SJCRH30 (cell line): ENCODE results near the gene SHB. TPM values are rescaled to one million over a fixed set of nuclear protein-coding genes. Genes with fewer than 3 reads are reported as not detected.

Source experiments
- DNase-seq, 2 experiments: peaks; one replicate each; pipeline ENCODE4 v3.0.0-alpha.2; 2015 to 2020
- H3K27ac ChIP-seq: fragments of 250-450 bp; sonication (Bioruptor Pico); 2 replicates; pipeline ENCODE4 v1.5.1; 2020; ENCODE audit warnings: mild to moderate bottlenecking, moderate library complexity
- H3K27me3 ChIP-seq: fragments of 250-450 bp; sonication (Bioruptor Pico); 2 replicates; pipeline ENCODE4 v1.5.1; 2020; ENCODE audit warnings: mild to moderate bottlenecking, moderate library complexity
- H3K36me3 ChIP-seq: fragments of 250-450 bp; sonication (Bioruptor Pico); 2 replicates; pipeline ENCODE4 v1.5.1; 2020; ENCODE audit warnings: mild to moderate bottlenecking, moderate library complexity
- H3K4me1 ChIP-seq: fragments of 250-450 bp; sonication (Bioruptor Pico); 2 replicates; pipeline ENCODE4 v1.5.1; 2020; ENCODE audit warnings: mild to moderate bottlenecking, moderate library complexity
- H3K4me3 ChIP-seq: fragments of 250-450 bp; sonication (Bioruptor Pico); 2 replicates; pipeline ENCODE4 v1.5.1; 2020; ENCODE audit warnings: mild to moderate bottlenecking, moderate library complexity
- H3K9me3 ChIP-seq: fragments of 250-450 bp; sonication (Bioruptor Pico); replicated peaks from 2 replicates; pipeline ENCODE4 v1.5.1; 2020; ENCODE audit warnings: mild to moderate bottlenecking, moderate library complexity
- total RNA-seq: library from RNA; depleted of rRNA; stranded (reverse); fragments of >200 nt; shearing (Covaris generic); gene quantifications from 2 replicates; pipeline ENCODE4 v1.2.3, GENCODE V29; 2014

SHB gene
- total RNA-seq, 1 experiment from 2014 or later = 14.9 TPM

DNA sequence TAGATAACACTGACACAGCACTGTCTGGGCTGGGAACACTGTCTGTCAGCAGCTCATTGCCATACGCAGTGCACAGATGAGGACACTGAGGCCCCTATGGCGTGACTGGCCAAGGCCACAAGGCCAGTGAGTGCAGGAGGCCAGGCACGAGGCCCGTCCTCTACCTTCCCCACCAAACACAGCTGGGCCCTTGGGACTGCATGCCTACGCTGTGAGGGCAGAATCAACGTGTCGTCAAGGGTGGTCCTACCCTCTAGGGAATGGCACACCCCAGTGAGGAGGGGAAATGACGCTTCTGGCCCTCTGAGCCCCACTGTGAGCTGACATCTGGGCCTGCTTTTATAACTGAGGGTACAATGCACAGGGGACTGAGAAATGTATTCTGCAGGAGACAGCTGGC lies 123.0 kb downstream of the SHB start:
- peaks cover 27% of the 10 kb centered on the region for H3K4me1 ChIP-seq
- peaks cover 21% of the 10 kb centered on the region; the same call in 1 of the 2 replicates for H3K36me3 ChIP-seq

DNA sequence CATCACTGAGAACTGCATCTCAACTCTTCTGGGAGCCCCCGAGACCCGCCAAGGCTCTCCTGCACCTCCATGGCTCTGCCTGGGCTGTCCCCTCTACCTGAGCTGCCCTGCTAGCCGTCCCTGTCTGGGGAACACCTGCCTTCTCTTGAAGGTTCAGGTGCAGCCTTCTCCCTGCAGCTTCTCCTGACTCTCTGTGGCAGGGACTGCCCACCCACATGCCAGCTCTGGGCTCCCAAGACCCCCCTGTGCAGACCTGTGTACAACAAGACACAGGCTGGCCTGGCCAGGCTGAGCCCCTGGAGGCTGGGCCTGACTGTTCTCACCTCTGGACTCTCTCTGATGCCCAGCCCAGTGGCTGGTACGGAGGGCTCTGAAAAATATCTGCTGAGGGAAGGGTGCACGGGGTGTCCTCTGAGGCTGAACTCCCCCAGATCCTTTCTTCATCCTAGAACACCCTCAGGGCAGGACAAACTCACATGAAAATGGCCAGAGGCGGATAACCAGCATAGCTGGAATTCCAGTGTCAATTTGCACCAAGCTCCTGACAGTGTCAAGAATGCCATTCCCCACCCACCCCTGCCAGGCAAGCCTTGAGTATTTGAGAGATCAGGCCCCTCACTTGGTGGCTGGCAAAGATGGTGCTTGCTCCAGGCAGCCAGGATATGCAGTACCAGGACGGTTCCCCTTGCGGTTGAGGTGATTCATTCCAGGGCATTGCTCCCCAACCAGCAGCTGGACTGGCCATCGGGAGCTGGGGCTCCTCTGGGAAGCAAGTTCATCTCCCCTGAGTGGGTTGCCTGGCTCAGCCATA lies 124.2 kb downstream of the SHB start:
- no peaks in the 10 kb centered on the region for H3K9me3 ChIP-seq
- no peaks in the 10 kb centered on the region for H3K27me3 ChIP-seq
- peaks cover 21% of the 10 kb centered on the region; the same call in 1 of the 2 replicates for H3K36me3 ChIP-seq
- H3K4me1 ChIP-seq = peaks cover 27% of the 10 kb centered on the region
- H3K27ac ChIP-seq = no peak overlapping the region
- no peak overlapping the region for H3K4me3 ChIP-seq
- peak in 1 of 2 experiments; percentile 31 for DNase-seq

More for the DNA sequence above, 123.0 kb downstream of the SHB start:
- DNase-seq = no peak
- Histone ChIP-seq H3K9me3 (no peaks in the 10 kb centered on the region), H3K27ac (no peak overlapping the region), H3K27me3 (no peaks in the 10 kb centered on the region), H3K4me3 (no peak overlapping the region)

DNA sequence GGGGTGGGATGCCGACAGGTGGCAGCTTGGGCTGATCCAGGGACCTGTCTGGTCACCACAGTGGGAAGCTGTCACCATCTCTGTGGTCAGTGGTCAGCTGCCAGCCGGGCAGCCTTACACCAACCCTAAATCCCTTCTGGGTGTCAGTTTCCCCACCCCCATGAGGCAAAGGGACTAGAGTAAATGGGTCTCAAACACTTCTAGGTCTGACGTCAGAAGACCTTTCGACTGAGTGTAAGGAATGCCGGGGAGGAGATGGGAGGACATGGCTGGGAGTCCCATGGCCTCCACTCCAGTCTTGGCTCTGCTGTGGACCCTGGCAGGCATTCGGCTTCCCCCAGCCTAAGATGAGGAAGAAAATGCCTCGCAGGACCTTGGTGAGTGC lies 124.8 kb downstream of the SHB start:
- Histone ChIP-seq H3K9me3 (no peaks in the 10 kb centered on the region), H3K4me3 (no peak overlapping the region), H3K36me3 (peaks cover 21% of the 10 kb centered on the region; the same call in 1 of the 2 replicates), H3K27ac (no peak overlapping the region), H3K27me3 (no peaks in the 10 kb centered on the region), H3K4me1 (peaks cover 32% of the 10 kb centered on the region)
- peak; percentile 38 to 48 for DNase-seq

- peak; percentile 26 to 30 for DNase-seq
- peaks cover 21% of the 10 kb centered on the region; the same call in 1 of the 2 replicates for H3K36me3 ChIP-seq
- H3K27ac ChIP-seq = no peak overlapping the region
- H3K4me1 ChIP-seq = peaks cover 39% of the 10 kb centered on the region
- H3K9me3 ChIP-seq = no peaks in the 10 kb centered on the region
- H3K4me3 ChIP-seq = no peak overlapping the region
- H3K27me3 ChIP-seq = no peaks in the 10 kb centered on the region
Measured at GRCh38 chr9:37943345-37944265, 125.4 kb downstream of the SHB start.

- DNase-seq = no peak
- no peaks in the 10 kb centered on the region for H3K9me3 ChIP-seq
- peaks cover 14% of the 10 kb centered on the region; the same call in 1 of the 2 replicates for H3K36me3 ChIP-seq
- no peaks in the 10 kb centered on the region for H3K27me3 ChIP-seq
- peaks cover 45% of the 10 kb centered on the region for H3K4me1 ChIP-seq
- no peak overlapping the region for H3K4me3 ChIP-seq
- no peak overlapping the region for H3K27ac ChIP-seq
Measured at GRCh38 chr9:37942621-37943344, 126.2 kb downstream of the SHB start.

DNA sequence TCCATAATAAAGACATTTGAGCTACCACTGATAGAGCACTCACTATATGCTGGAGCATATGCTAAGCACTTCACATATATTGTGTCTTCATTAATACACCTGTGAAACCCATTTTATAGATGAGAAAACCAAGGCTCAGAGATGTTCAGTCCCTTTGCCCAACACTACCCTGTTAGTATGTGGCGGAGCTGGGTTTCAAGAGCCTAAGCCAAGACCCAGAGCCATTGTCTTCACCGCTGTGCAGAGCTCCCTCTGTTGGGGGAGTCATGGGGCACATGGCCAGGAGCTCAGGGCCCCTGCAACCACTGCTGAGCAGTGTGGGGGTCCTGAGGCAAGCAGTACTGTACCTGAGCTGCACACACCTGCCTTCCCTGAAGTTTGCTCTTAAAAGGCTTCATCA lies 127.8 kb downstream of the SHB start:
- no peak for DNase-seq
- H3K27ac ChIP-seq = no peak overlapping the region
- no peak overlapping the region for H3K4me3 ChIP-seq
- H3K9me3 ChIP-seq = no peaks in the 10 kb centered on the region
- peaks cover 56% of the 10 kb centered on the region for H3K4me1 ChIP-seq
- peaks cover 7% of the 10 kb centered on the region; the same call in 1 of the 2 replicates for H3K36me3 ChIP-seq
- H3K27me3 ChIP-seq = no peaks in the 10 kb centered on the region

- H3K27ac ChIP-seq = no peak overlapping the region
- no peaks in the 10 kb centered on the region for H3K9me3 ChIP-seq
- H3K36me3 ChIP-seq = no peaks in the 10 kb centered on the region
- no peak overlapping the region for H3K4me3 ChIP-seq
- no peaks in the 10 kb centered on the region for H3K27me3 ChIP-seq
- no peak for DNase-seq
- peaks cover 45% of the 10 kb centered on the region for H3K4me1 ChIP-seq
Measured at GRCh38 chr9:37939575-37940095, 129.4 kb downstream of the SHB start.

- Histone ChIP-seq H3K4me3 (peak overlapping the region; percentile 40), H3K36me3 (peaks cover under 1% of the 10 kb centered on the region; the same call in 1 of the 2 replicates), H3K4me1 (peaks cover 32% of the 10 kb centered on the region), H3K27ac (peak overlapping the region; percentile 82), H3K9me3 (no peaks in the 10 kb centered on the region), H3K27me3 (no peaks in the 10 kb centered on the region)
- peak; percentile 89 to 95 for DNase-seq
Measured at GRCh38 chr9:37938121-37938891, 130.7 kb downstream of the SHB start.

DNA sequence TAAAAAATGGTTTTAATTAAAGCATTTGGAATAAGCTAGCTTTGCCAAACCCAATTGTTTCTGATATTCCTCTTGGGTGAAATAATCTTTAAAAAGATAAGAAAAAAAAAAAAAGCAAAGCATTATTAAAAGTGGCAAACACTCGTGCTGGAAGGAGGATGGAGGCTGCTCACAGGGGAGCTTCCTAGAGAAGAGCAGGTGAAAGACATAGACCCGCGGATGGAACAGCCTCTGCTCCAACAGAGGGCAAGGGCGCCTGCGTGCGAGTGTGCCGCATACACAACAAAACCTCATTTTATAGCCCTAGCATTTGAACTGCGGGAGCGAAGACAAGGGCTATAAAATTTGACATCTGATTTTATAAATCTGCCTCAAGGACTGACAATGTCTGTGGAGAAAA lies 131.7 kb downstream of the SHB start:
- Histone ChIP-seq H3K27ac (peak overlapping the region; percentile 82), H3K4me3 (no peak overlapping the region), H3K27me3 (no peaks in the 10 kb centered on the region), H3K4me1 (peaks cover 29% of the 10 kb centered on the region), H3K9me3 (no peaks in the 10 kb centered on the region), H3K36me3 (peaks cover 4% of the 10 kb centered on the region; the same call in 1 of the 2 replicates)
- DNase-seq = no peak

DNA sequence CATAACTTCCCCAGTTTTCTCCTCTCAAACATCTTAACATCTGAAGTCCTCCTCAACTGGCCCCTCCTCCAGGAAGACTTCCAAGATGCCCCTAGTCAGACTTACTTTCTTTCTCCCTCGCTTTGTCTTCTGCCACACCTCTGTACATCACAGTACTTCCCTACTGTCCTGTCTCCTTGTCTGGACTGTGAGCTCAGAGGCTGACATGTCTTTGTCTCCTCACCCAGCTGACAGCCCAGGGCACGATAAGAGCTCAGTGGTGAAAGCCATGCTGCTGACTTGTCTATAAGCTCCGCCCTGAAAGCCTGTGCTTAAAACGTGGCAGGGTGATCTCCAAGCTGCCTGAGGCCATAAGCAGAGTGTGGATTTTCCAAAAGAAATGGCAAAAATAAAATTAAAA lies 132.1 kb downstream of the SHB start:
- H3K4me3 ChIP-seq = no peak overlapping the region
- no peaks in the 10 kb centered on the region for H3K9me3 ChIP-seq
- no peaks in the 10 kb centered on the region for H3K27me3 ChIP-seq
- peaks cover 29% of the 10 kb centered on the region for H3K4me1 ChIP-seq
- H3K27ac ChIP-seq = no peak overlapping the region; the same call in 1 of the 2 replicates
- DNase-seq = peak in 1 of 2 experiments; percentile 47
- peaks cover 4% of the 10 kb centered on the region; the same call in 1 of the 2 replicates for H3K36me3 ChIP-seq

DNA sequence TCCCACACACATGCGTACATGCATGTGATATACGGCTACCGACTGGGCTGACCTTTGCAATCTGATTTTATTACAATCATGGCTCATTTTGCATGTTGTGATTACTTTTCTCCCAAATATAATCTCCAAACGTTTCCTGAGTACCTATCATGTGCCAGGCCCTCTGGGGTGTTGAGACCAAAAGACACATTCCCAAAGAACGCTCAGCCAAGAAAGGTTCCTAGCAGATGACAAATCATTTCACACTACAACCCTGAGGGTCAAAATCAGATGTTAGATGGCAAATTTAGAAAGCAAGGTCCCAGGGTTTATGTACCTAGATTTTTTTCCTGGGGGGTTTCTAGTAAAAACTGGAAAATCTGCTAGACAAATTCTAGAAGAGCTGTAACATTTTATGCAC lies 132.7 kb downstream of the SHB start:
- peaks cover 4% of the 10 kb centered on the region; the same call in 1 of the 2 replicates for H3K36me3 ChIP-seq
- peaks cover 29% of the 10 kb centered on the region for H3K4me1 ChIP-seq
- no peak overlapping the region for H3K4me3 ChIP-seq
- no peak for DNase-seq
- no peak overlapping the region for H3K27ac ChIP-seq
- no peaks in the 10 kb centered on the region for H3K9me3 ChIP-seq
- H3K27me3 ChIP-seq = no peaks in the 10 kb centered on the region

DNA sequence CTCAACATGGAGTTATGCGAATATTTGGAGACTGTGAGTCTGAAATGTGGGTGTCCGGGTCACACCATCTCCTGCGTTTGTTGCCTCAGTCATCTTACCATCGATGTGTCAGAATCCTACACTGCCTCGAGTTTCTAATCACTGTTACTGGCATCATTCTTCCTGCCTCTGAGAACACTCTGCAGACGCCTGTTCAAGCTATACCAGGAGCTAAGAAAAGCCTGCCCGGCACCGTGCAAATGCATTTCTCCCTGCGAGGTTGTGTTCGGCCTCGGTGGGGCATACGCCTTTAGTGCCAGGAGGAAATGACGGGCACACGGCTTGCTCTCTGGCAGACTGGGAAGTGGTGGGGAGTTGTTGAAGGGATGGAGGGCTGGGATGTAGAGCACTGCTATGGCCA lies 133.9 kb downstream of the SHB start:
- Histone ChIP-seq H3K4me3 (no peak overlapping the region), H3K4me1 (peaks cover 29% of the 10 kb centered on the region), H3K9me3 (no peaks in the 10 kb centered on the region), H3K27me3 (no peaks in the 10 kb centered on the region), H3K27ac (no peak overlapping the region), H3K36me3 (peaks cover 6% of the 10 kb centered on the region; the same call in 1 of the 2 replicates)
- no peak for DNase-seq

DNA sequence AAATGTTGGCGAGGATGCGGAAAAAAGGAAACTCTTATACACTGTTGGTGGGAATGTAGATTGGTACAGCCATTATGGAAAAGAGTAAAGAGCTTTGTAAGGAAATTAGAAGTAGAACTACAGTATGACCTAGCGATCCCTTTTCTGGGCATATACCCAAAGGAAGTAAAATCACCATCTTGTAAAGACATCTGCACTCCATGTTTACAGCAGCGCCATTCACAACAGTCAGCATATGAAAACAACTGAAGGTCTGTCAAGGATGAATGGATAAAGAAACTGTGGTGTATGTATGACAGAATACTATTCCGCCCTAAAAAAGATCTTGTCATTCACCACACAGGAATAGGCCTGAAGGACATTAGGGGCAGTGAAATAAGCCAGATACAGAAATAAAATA lies 137.4 kb downstream of the SHB start:
- Histone ChIP-seq H3K4me3 (no peak overlapping the region), H3K4me1 (no peaks in the 10 kb centered on the region; the same call in 1 of the 2 replicates), H3K9me3 (no peaks in the 10 kb centered on the region), H3K36me3 (peaks cover 6% of the 10 kb centered on the region; the same call in 1 of the 2 replicates), H3K27ac (no peak overlapping the region), H3K27me3 (no peaks in the 10 kb centered on the region)
- DNase-seq = no peak
